H1 (cell line): Measurements from ENCODE around the gene EMP3. TPM values are rescaled to one million over a fixed set of nuclear protein-coding genes. Genes with fewer than 3 reads are reported as not detected.

Source experiments
- CTCF ChIA-PET: fragments of 300-600 bp; sonication (Branson Sonifier 250); formaldehyde crosslinking; loops from one replicate; lab custom pipeline; 2021; ENCODE audit not compliant: partially characterized antibody; lab: Charles Lee
- POLR2A ChIA-PET: fragments of 300-600 bp; sonication (Branson Sonifier 250); formaldehyde crosslinking; loops from one replicate; lab custom pipeline; 2021; ENCODE audit warnings: inconsistent platforms; ENCODE audit not compliant: partially characterized antibody; lab: Charles Lee
- DNase-seq, 2 experiments: peaks; one replicate each; pipeline versions ENCODE4 v3.0.0 to v3.0.0-alpha.2; 2010 to 2022; ENCODE audit warnings: low spot score in 2 of 2, low read depth in 1 of 2, mixed read lengths in 1 of 2
- FAIRE-seq: peaks from 2 replicates; lab custom pipeline; 2011; peaks lifted over from hg19 to GRCh38; lab: Jason Lieb, UNC
- H2AFZ ChIP-seq: 2 replicates; pipeline ENCODE4 v1.8.1; 2012; ENCODE audit warnings: low read length, inconsistent platforms
- H2AK5ac ChIP-seq: 2 replicates; pipeline ENCODE4 v1.6.1; 2013; ENCODE audit warnings: low read depth, low read length
- H2BK120ac ChIP-seq: replicated peaks from 2 replicates; pipeline ENCODE3; 2013; ENCODE audit warnings: low read depth, low read length, inconsistent platforms
- H2BK12ac ChIP-seq: 2 replicates; pipeline ENCODE4 v1.6.1; 2013; ENCODE audit warnings: low read depth, low read length
- H2BK15ac ChIP-seq: 2 replicates; pipeline ENCODE4 v1.6.1; 2013; ENCODE audit warnings: low read length
- H2BK20ac ChIP-seq: 2 replicates; pipeline ENCODE4 v1.6.1; 2013; ENCODE audit warnings: low read length
- H2BK5ac ChIP-seq: 2 replicates; pipeline ENCODE4 v1.6.1; 2013; ENCODE audit warnings: low read depth, low read length
- H3K14ac ChIP-seq: 2 replicates; pipeline ENCODE4 v1.6.1; 2013; ENCODE audit warnings: inconsistent platforms; ENCODE audit not compliant: insufficient read length
- H3K18ac ChIP-seq: 2 replicates; pipeline ENCODE4 v1.6.1; 2013; ENCODE audit warnings: low read length; ENCODE audit errors: extremely low read depth
- H3K23ac ChIP-seq: 2 replicates; pipeline ENCODE4 v1.6.1; 2013; ENCODE audit warnings: inconsistent platforms; ENCODE audit not compliant: insufficient read length
- H3K23me2 ChIP-seq: 2 replicates; pipeline ENCODE4 v1.6.1; 2013; ENCODE audit warnings: low read depth, low read length
- H3K27ac ChIP-seq: 2 replicates; pipeline ENCODE4 v1.6.1; 2011; ENCODE audit warnings: low read depth, low read length, inconsistent platforms
- H3K27me3 ChIP-seq, 4 experiments: replicated peaks in 1 of 4; 1 replicate in 1 of 4; 2 replicates in 3 of 4; pipeline versions ENCODE4 v1.6.1 to v1.8.1; 2011 to 2013; ENCODE audit warnings: low read length in 3 of 4, mild to moderate bottlenecking in 3 of 4, inconsistent platforms in 2 of 4, mixed read lengths in 2 of 4, moderate library complexity in 1 of 4; ENCODE audit not compliant: control insufficient read depth in 3 of 4, insufficient read depth in 3 of 4; ENCODE audit errors: extremely low read depth in 1 of 4
- H3K36me3 ChIP-seq, 4 experiments: 2 replicates each; pipeline versions ENCODE4 v1.6.1 to v1.8.1; 2011 to 2013; ENCODE audit warnings: mild to moderate bottlenecking in 4 of 4, low read length in 3 of 4, moderate library complexity in 2 of 4, control low read depth in 1 of 4, inconsistent platforms in 1 of 4; ENCODE audit not compliant: insufficient read depth in 4 of 4, control insufficient read depth in 2 of 4
- H3K4ac ChIP-seq: replicated peaks from 2 replicates; pipeline ENCODE3; 2013; ENCODE audit warnings: low read length, low read depth, mixed read lengths, inconsistent platforms; ENCODE audit not compliant: insufficient read length
- H3K4me1 ChIP-seq, 4 experiments: replicated peaks in 1 of 4; 1 replicate in 1 of 4; 2 replicates in 3 of 4; pipeline versions ENCODE4 v1.6.1 to v1.8.1; 2011 to 2013; ENCODE audit warnings: low read length in 3 of 4, inconsistent platforms in 2 of 4, mixed read lengths in 1 of 4; ENCODE audit not compliant: insufficient read depth in 4 of 4, control insufficient read depth in 3 of 4
- H3K4me2 ChIP-seq, 2 experiments: 2 replicates each; pipeline versions ENCODE4 v1.6.1 to v1.8.1; 2011 to 2013; ENCODE audit warnings: low read depth in 2 of 2, low read length in 2 of 2, control low read depth in 1 of 2, inconsistent platforms in 1 of 2, mild to moderate bottlenecking in 1 of 2; ENCODE audit not compliant: insufficient read depth in 1 of 2
- H3K4me3 ChIP-seq, 4 experiments: fragments of 200-600, 300-600 bp in 1 of 4; sonication (generic), shearing (Covaris generic), sonication (Bioruptor Twin) in 1 of 4; 2 replicates each; pipeline versions ENCODE4 v1.5.1 to v1.8.1; 2011 to 2016; ENCODE audit warnings: low read length in 4 of 4, low read depth in 3 of 4, control low read depth in 2 of 4, inconsistent platforms in 2 of 4, mild to moderate bottlenecking in 2 of 4, mixed read lengths in 1 of 4, moderate library complexity in 1 of 4; ENCODE audit not compliant: insufficient read depth in 2 of 4; ENCODE audit errors: extremely low read depth in 1 of 4
- H3K56ac ChIP-seq: replicated peaks from 2 replicates; pipeline ENCODE3; 2013; ENCODE audit warnings: low read depth, mild to moderate bottlenecking, mixed read lengths, low read length, inconsistent platforms; ENCODE audit not compliant: insufficient read length
- H3K79me1 ChIP-seq: 2 replicates; pipeline ENCODE4 v1.6.1; 2013; ENCODE audit warnings: low read depth, low read length, control low read depth
- H3K79me2 ChIP-seq, 2 experiments: 2 replicates each; pipeline versions ENCODE4 v1.6.1 to v1.8.1; 2012 to 2013; ENCODE audit warnings: low read length in 2 of 2, mild to moderate bottlenecking in 2 of 2, inconsistent platforms in 1 of 2; ENCODE audit not compliant: insufficient read depth in 2 of 2, control insufficient read depth in 1 of 2
- H3K9ac ChIP-seq, 4 experiments: replicated peaks in 1 of 4; 1 replicate in 1 of 4; 2 replicates in 3 of 4; pipeline versions ENCODE4 v1.6.1 to v1.8.1; 2011 to 2013; ENCODE audit warnings: low read depth in 3 of 4, low read length in 3 of 4, control low read depth in 2 of 4, mild to moderate bottlenecking in 2 of 4, moderate library complexity in 2 of 4, inconsistent platforms in 1 of 4; ENCODE audit errors: extremely low read depth in 1 of 4
- H3K9me3 ChIP-seq, 2 experiments: 2 replicates each; pipeline versions ENCODE4 v1.6.1 to v1.8.1; 2012 to 2013; ENCODE audit warnings: mild to moderate bottlenecking in 2 of 2, moderate library complexity in 2 of 2, control low read depth in 1 of 2, inconsistent platforms in 1 of 2, low read depth in 1 of 2, low read length in 1 of 2, mixed read lengths in 1 of 2; ENCODE audit not compliant: insufficient read depth in 2 of 2
- H4K20me1 ChIP-seq, 2 experiments: replicated peaks in 1 of 2; 2 replicates each; pipeline versions ENCODE3 to v1.8.1; 2011 to 2013; ENCODE audit warnings: inconsistent platforms in 2 of 2, low read length in 2 of 2, mild to moderate bottlenecking in 1 of 2; ENCODE audit not compliant: insufficient read depth in 2 of 2, control insufficient read depth in 1 of 2
- H4K5ac ChIP-seq: 2 replicates; pipeline ENCODE4 v1.6.1; 2013; ENCODE audit warnings: low read length, low read depth, mixed read lengths, inconsistent platforms; ENCODE audit not compliant: insufficient read length
- H4K8ac ChIP-seq: 2 replicates; pipeline ENCODE4 v1.8.0; 2013; ENCODE audit warnings: mild to moderate bottlenecking, moderate library complexity, low read length, inconsistent platforms; ENCODE audit not compliant: insufficient read depth; ENCODE audit errors: extremely low read depth
- H4K91ac ChIP-seq: replicated peaks from 2 replicates; pipeline ENCODE3; 2013; ENCODE audit warnings: low read length, mixed read lengths, inconsistent platforms; ENCODE audit not compliant: insufficient read length
- CBX8 ChIP-seq: fragments of 300-800, 300-1000 bp; sonication (generic); IDR thresholded peaks from 2 replicates; pipeline ENCODE4 v1.7.1; 2016; ENCODE audit warnings: low read depth, low read length, borderline replicate concordance
- PHF8 ChIP-seq: fragments of 200-600 bp; sonication (generic); conservative IDR thresholded peaks from 2 replicates; pipeline ENCODE4 v1.7.1; 2012; ENCODE audit warnings: low read depth, mild to moderate bottlenecking, inconsistent platforms, low read length, moderate library complexity
- RNF2 ChIP-seq: fragments of 200-900, 300-1000 bp; sonication (generic); IDR thresholded peaks from 2 replicates; pipeline ENCODE4 v1.7.1; 2016; ENCODE audit warnings: borderline replicate concordance, low read depth, mild to moderate bottlenecking, antibody characterized with exemption, low read length; ENCODE audit not compliant: poor library complexity, severe bottlenecking; ENCODE audit errors: missing control alignments
- SAP30 ChIP-seq: fragments of 300-600 bp; sonication (generic); IDR thresholded peaks from 2 replicates; pipeline ENCODE4 v1.7.1; 2012; ENCODE audit warnings: low read length, moderate library complexity, mild to moderate bottlenecking, inconsistent platforms; ENCODE audit not compliant: insufficient read depth, insufficient replicate concordance
- WGBS, 2 experiments: shearing (Covaris generic) in 1 of 2; methylation state at CpG; one replicate each; pipeline versions ENCODE4 v1.1.6 to v1.1.7; 2013 to 2015; ENCODE audit warnings: low lambda C conversion rate in 2 of 2, mixed read lengths in 2 of 2, inconsistent platforms in 1 of 2, low coverage in 1 of 2, missing lambda C conversion rate in 1 of 2; ENCODE audit not compliant: insufficient replicate concordance in 2 of 2, insufficient coverage in 1 of 2, insufficient read length in 1 of 2; ENCODE audit errors: extremely low coverage in 1 of 2, missing lambda C conversion rate in 1 of 2; 5-methylcytosine and 5-hydroxymethylcytosine counted together
- polyA plus RNA-seq, 7 experiments: library from polyadenylated mRNA; depleted of rRNA in 3 of 7; stranded (reverse) in 5 of 7; unstranded in 2 of 7; fragments of >200 nt in 5 of 7; fragments of 200-250 nt in 2 of 7; gene quantifications; 1 replicate in 5 of 7; 2 replicates in 1 of 7; 4 replicates in 1 of 7; pipeline versions ENCODE4 v1.2.1 to v1.2.3, GENCODE V29; 2011 to 2013; ENCODE audit warnings: missing spikeins in 2 of 7, mixed read lengths in 2 of 7
- total RNA-seq: library from RNA; stranded (reverse); fragmentation: NEBNext Ultra II Directional; extraction: Animal tissue kit (Norgen Biotek cat#: 25700); gene quantifications from 2 replicates; pipeline ENCODE4 v1.2.1, GENCODE V29; 2021
- TF ChIP-seq, protein P1 (sequence below): IDR thresholded peaks from 2 replicates; pipeline ENCODE4 v1.6.1; 2012; ENCODE audit warnings: low read length, inconsistent platforms
- TF ChIP-seq, protein P2 (sequence below): IDR thresholded peaks from 2 replicates; pipeline ENCODE4 v1.6.1; 2011; ENCODE audit warnings: low read depth, mild to moderate bottlenecking, low read length; ENCODE audit not compliant: insufficient read depth
- TF ChIP-seq, protein P3 (sequence below), 3 experiments: IDR thresholded peaks; 1 replicate in 2 of 3; 2 replicates in 1 of 3; pipeline versions ENCODE4 v1.5.1 to v1.6.1; 2011; ENCODE audit warnings: low read length in 3 of 3, mild to moderate bottlenecking in 3 of 3, inconsistent platforms in 2 of 3, low read depth in 1 of 3, moderate library complexity in 1 of 3; ENCODE audit not compliant: insufficient read depth in 1 of 3; ENCODE audit errors: control extremely low read depth in 1 of 3

Gene EMP3
- total and polyA plus RNA-seq, 2 of the 8 experiments (the other 6 are each of a cell fraction or from before 2014, with no cell fraction given) = 18.4 to 87.8 TPM

DNA sequence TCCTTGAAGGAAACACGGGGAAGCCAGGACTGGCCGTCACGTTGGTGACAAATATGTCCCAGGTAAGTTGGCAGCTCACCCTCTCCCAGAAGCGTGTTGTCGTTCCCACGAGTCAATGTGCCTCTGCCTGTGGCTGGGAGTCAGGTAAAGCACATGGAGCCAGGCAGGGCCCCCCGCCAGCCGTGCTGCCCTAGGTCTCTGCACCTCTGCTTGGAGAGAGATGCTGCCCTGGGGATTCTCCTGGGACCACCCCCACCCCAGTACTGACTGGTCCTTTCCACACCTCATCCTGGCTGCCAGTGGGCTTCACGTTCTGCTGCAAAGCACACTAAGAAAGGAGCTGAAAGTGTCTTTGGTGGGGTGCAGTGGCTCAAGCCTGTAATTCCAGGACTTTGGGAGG is 45.6 kb upstream of the EMP3 start:
- Histone ChIP-seq H4K20me1 (peaks cover 0 to 5% of the 10 kb centered on the region in 2 experiments), H2AK5ac (no peak overlapping the region), H2BK15ac (no peak overlapping the region), H3K4me2 (no peak overlapping the region), H3K4me3 (no peak overlapping the region), H3K18ac (no peak overlapping the region), H3K79me2 (peaks cover 0 to 21% of the 10 kb centered on the region in 2 experiments; a peak in 2 of 4 replicates), H3K9me3 (no peaks in the 10 kb centered on the region), H2BK20ac (no peak overlapping the region), H3K23ac (no peak overlapping the region), H2BK120ac (no peak overlapping the region), H4K5ac (no peak overlapping the region), H3K4me1 (no peaks in the 10 kb centered on the region), H3K4ac (no peak overlapping the region), H3K9ac (no peak overlapping the region), H3K79me1 (peaks cover 1% of the 10 kb centered on the region; the same call in 1 of the 2 replicates), H3K23me2 (no peaks in the 10 kb centered on the region; the same call in 1 of the 2 replicates), H2BK12ac (no peak overlapping the region; the same call in 1 of the 2 replicates), H3K36me3 (peaks cover 14 to 44% (median 31%) of the 10 kb centered on the region in 4 experiments), H2AFZ (no peak overlapping the region), H4K91ac (no peak overlapping the region), H4K8ac (no peak overlapping the region), H2BK5ac (no peak overlapping the region), H3K56ac (no peak overlapping the region), H3K27me3 (no peaks in the 10 kb centered on the region), H3K27ac (no peak overlapping the region), H3K14ac (no peak overlapping the region)
- DNase-seq (no peak), FAIRE-seq (no peak)
- 95% methylated on average over 9 of the region's 9 CpGs; no CpG with 5 or more reads in 1 of the 2 experiments for WGBS, 2 experiments
- ChIA-PET POLR2A (interaction anchor here (1.4 to 3.6 kb wide), 2 partner anchors 8 to 10 kb away, joined by 3 to 18 read pairs; no protein-coding TSS in a partner anchor), CTCF (interaction anchor here (0.9 to 17.9 kb wide), 6 partner anchors 9 to 19 kb away, joined by 3 to 212 read pairs (median 3); no protein-coding TSS in a partner anchor)
- TF ChIP-seq, protein P1, sequence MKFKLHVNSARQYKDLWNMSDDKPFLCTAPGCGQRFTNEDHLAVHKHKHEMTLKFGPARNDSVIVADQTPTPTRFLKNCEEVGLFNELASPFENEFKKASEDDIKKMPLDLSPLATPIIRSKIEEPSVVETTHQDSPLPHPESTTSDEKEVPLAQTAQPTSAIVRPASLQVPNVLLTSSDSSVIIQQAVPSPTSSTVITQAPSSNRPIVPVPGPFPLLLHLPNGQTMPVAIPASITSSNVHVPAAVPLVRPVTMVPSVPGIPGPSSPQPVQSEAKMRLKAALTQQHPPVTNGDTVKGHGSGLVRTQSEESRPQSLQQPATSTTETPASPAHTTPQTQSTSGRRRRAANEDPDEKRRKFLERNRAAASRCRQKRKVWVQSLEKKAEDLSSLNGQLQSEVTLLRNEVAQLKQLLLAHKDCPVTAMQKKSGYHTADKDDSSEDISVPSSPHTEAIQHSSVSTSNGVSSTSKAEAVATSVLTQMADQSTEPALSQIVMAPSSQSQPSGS = no peak
- TF ChIP-seq, protein P2, sequence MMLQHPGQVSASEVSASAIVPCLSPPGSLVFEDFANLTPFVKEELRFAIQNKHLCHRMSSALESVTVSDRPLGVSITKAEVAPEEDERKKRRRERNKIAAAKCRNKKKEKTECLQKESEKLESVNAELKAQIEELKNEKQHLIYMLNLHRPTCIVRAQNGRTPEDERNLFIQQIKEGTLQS = no peak
- TF ChIP-seq, protein P3, sequence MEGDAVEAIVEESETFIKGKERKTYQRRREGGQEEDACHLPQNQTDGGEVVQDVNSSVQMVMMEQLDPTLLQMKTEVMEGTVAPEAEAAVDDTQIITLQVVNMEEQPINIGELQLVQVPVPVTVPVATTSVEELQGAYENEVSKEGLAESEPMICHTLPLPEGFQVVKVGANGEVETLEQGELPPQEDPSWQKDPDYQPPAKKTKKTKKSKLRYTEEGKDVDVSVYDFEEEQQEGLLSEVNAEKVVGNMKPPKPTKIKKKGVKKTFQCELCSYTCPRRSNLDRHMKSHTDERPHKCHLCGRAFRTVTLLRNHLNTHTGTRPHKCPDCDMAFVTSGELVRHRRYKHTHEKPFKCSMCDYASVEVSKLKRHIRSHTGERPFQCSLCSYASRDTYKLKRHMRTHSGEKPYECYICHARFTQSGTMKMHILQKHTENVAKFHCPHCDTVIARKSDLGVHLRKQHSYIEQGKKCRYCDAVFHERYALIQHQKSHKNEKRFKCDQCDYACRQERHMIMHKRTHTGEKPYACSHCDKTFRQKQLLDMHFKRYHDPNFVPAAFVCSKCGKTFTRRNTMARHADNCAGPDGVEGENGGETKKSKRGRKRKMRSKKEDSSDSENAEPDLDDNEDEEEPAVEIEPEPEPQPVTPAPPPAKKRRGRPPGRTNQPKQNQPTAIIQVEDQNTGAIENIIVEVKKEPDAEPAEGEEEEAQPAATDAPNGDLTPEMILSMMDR (IDR thresholded peaks at IDR 0.05; ENCODE audit: control extremely low read depth in 1 of 3, insufficient read depth in 1 of 3, low read depth in 1 of 3, low read length in 3 of 3) = no peak
- TF ChIP-seq SAP30 = no peak
- no peak for TF ChIP-seq RNF2
- TF ChIP-seq CBX8 = no peak
- TF ChIP-seq PHF8 = no peak
